Esophagus squamous epithelium (tissue), 5 donors: ENCODE results near the gene BNIPL. TPM values are rescaled to one million over a fixed set of nuclear protein-coding genes. Genes with fewer than 3 reads are reported as not detected.

ENCODE experiments used
- DNase-seq: peaks from one replicate; lab custom pipeline; 2025; lab: John Stamatoyannopoulos, UW
- H3K27ac ChIP-seq, 4 donors: fragments of 200-600 bp; sonication (generic); one replicate each; pipeline ENCODE4 v1.5.1; 2016 to 2019; ENCODE audit warnings: mild to moderate bottlenecking in 1 of 4
- H3K27me3 ChIP-seq, 4 donors: fragments of 200-600 bp; sonication (generic); 1 replicate in 3 of 4; 2 replicates in 1 of 4; pipeline versions ENCODE4 v1.5.1 to v1.6.0; 2017 to 2021; ENCODE audit warnings: antibody characterized with exemption in 1 of 4
- H3K36me3 ChIP-seq, 3 donors: fragments of 200-600 bp; sonication (generic); one replicate each; pipeline ENCODE4 v1.5.1; 2016 to 2019
- H3K4me1 ChIP-seq, 3 donors: fragments of 200-600 bp; sonication (generic); one replicate each; pipeline ENCODE4 v1.5.1; 2017 to 2019
- H3K4me3 ChIP-seq, 4 donors: fragments of 200-600 bp; sonication (generic); 1 replicate in 3 of 4; 2 replicates in 1 of 4; pipeline ENCODE4 v1.5.1; 2016 to 2019; ENCODE audit warnings: mild to moderate bottlenecking in 2 of 4, moderate library complexity in 1 of 4
- H3K9me3 ChIP-seq, 3 donors: fragments of 200-600 bp; sonication (generic); one replicate each; pipeline ENCODE4 v1.5.1; 2016 to 2019
- CTCF ChIP-seq, 6 experiments: fragments of 450-650 bp in 4 of 6; fragments of 200-600 bp in 2 of 6; sonication (generic) in 2 of 6; IDR thresholded peaks; one replicate each; pipeline ENCODE4 v1.5.1; 2016 to 2019; ENCODE audit warnings: antibody characterized with exemption in 6 of 6, mild to moderate bottlenecking in 4 of 6, moderate library complexity in 4 of 6
- POLR2A ChIP-seq, 4 donors: fragments of 450-650 bp; IDR thresholded peaks; one replicate each; pipeline ENCODE4 v1.6.1; 2017; ENCODE audit warnings: antibody characterized with exemption in 4 of 4, mild to moderate bottlenecking in 4 of 4, moderate library complexity in 3 of 4
- WGBS, 2 donors: methylation state at CpG; one replicate each; pipeline ENCODE4 v1.1.5; 2018; 5-methylcytosine and 5-hydroxymethylcytosine counted together
- intact Hi-C: fragments of 100-400 bp; cut with DNase I; formaldehyde crosslinking; loops from one replicate; pipeline ENCODE4 v1.15.0; 2022
- total RNA-seq, 4 donors: library from RNA; depleted of rRNA; stranded (reverse); fragments of >200 nt; gene quantifications; one replicate each; pipeline ENCODE4 v1.1.0, GENCODE V29; 2016
- donor health status: DM: yes; HTN: yes; CAD: no.

Gene BNIPL
- total RNA-seq, 4 donors from 2014 or later = 52.7 to 168 (median 96.1) TPM

- no peak for DNase-seq
- TF ChIP-seq CTCF (IDR thresholded peaks at IDR 0.05) = no peak
- no peak for TF ChIP-seq POLR2A (IDR thresholded peaks at IDR 0.05)
- peaks cover 3 to 72% (median 4%) of the 10 kb centered on the region in 3 donors for H3K36me3 ChIP-seq
- intact Hi-C loops = no loop called here
- 75 to 77% methylated on average over 3 of the region's 3 CpGs for WGBS, 2 donors
- no peaks in the 10 kb centered on the region for H3K9me3 ChIP-seq
- peaks cover 0 to 40% (median 0%) of the 10 kb centered on the region in 3 donors for H3K4me1 ChIP-seq
- H3K27me3 ChIP-seq = no peaks in the 10 kb centered on the region
- H3K27ac ChIP-seq = peak overlapping the region; percentile 45 to 90 (median 80)
- no peak overlapping the region for H3K4me3 ChIP-seq
These were observed 1.2 kb upstream of the BNIPL start for GRCh38 chr1:151035167-151035566.

GRCh38 chr1:151037032-151037431 is 646 bp downstream of the BNIPL start:
- 45 to 60% methylated on average over 6 of the region's 6 CpGs for WGBS, 2 donors
- Histone ChIP-seq H3K27me3 (no peaks in the 10 kb centered on the region), H3K9me3 (no peaks in the 10 kb centered on the region), H3K27ac (peak overlapping the region; percentile 28 to 90 (median 78)), H3K36me3 (peaks cover 0 to 72% (median 3%) of the 10 kb centered on the region in 3 donors), H3K4me1 (peaks cover 0 to 40% (median 0%) of the 10 kb centered on the region in 3 donors), H3K4me3 (peak overlapping the region; percentile 13 to 43 (median 40))
- intact Hi-C loops = no loop called here
- no peak for TF ChIP-seq POLR2A (IDR thresholded peaks at IDR 0.05)
- no peak for TF ChIP-seq CTCF (IDR thresholded peaks at IDR 0.05)
- no peak for DNase-seq

GRCh38 chr1:151039521-151039920 is 3.1 kb downstream of the BNIPL start:
- DNase-seq = no peak
- 91% methylated on average over 3 of the region's 3 CpGs for WGBS, 2 donors
- H3K9me3 ChIP-seq = no peaks in the 10 kb centered on the region
- TF ChIP-seq POLR2A (IDR thresholded peaks at IDR 0.05) (no peak), CTCF (IDR thresholded peaks at IDR 0.05) (no peak)
- intact Hi-C loops = no loop called here
- H3K4me1 ChIP-seq = peaks cover 0 to 29% (median 0%) of the 10 kb centered on the region in 3 donors
- no peaks in the 10 kb centered on the region for H3K27me3 ChIP-seq
- H3K36me3 ChIP-seq = peaks cover 0 to 74% (median 0%) of the 10 kb centered on the region in 3 donors
- H3K27ac ChIP-seq = no peak overlapping the region
- no peak overlapping the region for H3K4me3 ChIP-seq

GRCh38 chr1:151043163-151043562 is 6.8 kb downstream of the BNIPL start:
- H3K27me3 ChIP-seq = no peaks in the 10 kb centered on the region
- H3K27ac ChIP-seq = no peak overlapping the region
- peaks cover 0 to 80% (median 0%) of the 10 kb centered on the region in 3 donors for H3K36me3 ChIP-seq
- DNase-seq = no peak
- intact Hi-C loops = no loop called here
- H3K9me3 ChIP-seq = no peaks in the 10 kb centered on the region
- 100% methylated on average over 1 of the region's 1 CpG; no CpG with 5 or more reads in 1 of the 2 donors for WGBS, 2 donors
- no peak overlapping the region for H3K4me3 ChIP-seq
- H3K4me1 ChIP-seq = peaks cover 5 to 18% (median 5%) of the 10 kb centered on the region in 3 donors
- no peak for TF ChIP-seq POLR2A (IDR thresholded peaks at IDR 0.05)
- TF ChIP-seq CTCF (IDR thresholded peaks at IDR 0.05) = no peak

GRCh38 chr1:151047591-151047924 is 11.2 kb downstream of the BNIPL start, which contains the start of gene C1orf56:
Gene C1orf56 (plus strand): TSS chr1:151047751. CDS start chr1:151047848, 97 bp downstream.
- Histone ChIP-seq H3K4me1 (peaks cover 10 to 49% (median 14%) of the 10 kb centered on the region in 3 donors), H3K4me3 (peak within 1 kb of the TSS; percentile 45 to 74 (median 72)), H3K9me3 (no peaks in the 10 kb centered on the region), H3K27me3 (no peaks in the 10 kb centered on the region), H3K27ac (peak within 1 kb of the TSS; percentile 79 to 94 (median 88)), H3K36me3 (peaks cover under 1 to 57% (median 10%) of the 10 kb centered on the region in 3 donors)
- peak in 2 of 4 donors; percentile 45 to 63 for TF ChIP-seq POLR2A (IDR thresholded peaks at IDR 0.05)
- TF ChIP-seq CTCF (IDR thresholded peaks at IDR 0.05) = no peak
- intact Hi-C loops = no loop called here
- DNase-seq = no peak
- WGBS, 2 donors = 0% methylated on average over 1 to 7 of the region's 29 CpGs
